EL (cell line): ENCODE data around the gene ATG10.
"Not testable (repeated sequence)": the region's sequence is repeated elsewhere in the genome, so short reads cannot be mapped to it uniquely, and the experiment has no call there.

Experiments used
- DNase-seq: peaks from one replicate; pipeline ENCODE4 v3.0.0-alpha.2; 2016

ATG10 gene

GRCh38 chr5:82058710-82059109 is 86.9 kb downstream of the ATG10 start:
- no peak for DNase-seq

- no peak for DNase-seq
Measured at GRCh38 chr5:82066791-82067190, 95.0 kb downstream of the ATG10 start.

DNA sequence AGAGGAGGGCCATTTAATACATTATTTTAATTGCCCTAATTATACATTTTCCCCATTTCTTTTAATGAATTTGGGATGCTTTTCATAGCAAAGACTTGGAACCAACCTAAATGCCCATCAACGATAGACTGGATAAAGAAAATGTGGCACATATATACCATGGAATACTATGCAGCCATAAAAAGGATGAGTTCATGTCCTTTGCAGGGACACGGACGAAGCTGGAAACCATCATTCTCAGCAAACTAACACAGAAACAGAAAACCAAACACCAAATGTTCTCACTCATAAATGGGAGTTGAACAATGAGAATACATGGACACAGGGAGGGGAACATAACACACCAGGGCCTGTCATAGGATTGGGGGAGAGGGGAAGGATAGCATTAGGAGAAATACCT is 96.2 kb downstream of the ATG10 start:
- DNase-seq, result not testable (repeated sequence)

DNA sequence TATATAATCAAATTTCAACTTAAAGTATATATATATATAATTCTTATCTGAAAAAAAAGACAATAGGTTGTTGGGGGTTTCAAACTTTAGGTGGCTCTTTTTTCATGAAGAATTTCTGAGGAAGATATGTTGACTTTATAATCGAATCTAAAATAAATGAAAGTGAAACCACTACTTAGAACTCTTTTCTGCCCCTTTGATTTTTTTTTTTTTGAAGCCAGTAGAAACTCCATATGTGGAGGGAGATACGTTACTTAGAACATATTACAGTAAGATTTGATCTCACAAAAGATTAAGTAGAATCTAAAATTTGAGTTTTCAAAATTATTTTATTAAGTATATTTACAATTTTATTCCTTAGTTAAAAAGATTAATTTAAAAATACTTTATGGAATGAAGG is 96.9 kb downstream of the ATG10 start:
- no peak for DNase-seq

GRCh38 chr5:82072138-82072537 is 100.3 kb downstream of the ATG10 start:
- no peak for DNase-seq

DNA sequence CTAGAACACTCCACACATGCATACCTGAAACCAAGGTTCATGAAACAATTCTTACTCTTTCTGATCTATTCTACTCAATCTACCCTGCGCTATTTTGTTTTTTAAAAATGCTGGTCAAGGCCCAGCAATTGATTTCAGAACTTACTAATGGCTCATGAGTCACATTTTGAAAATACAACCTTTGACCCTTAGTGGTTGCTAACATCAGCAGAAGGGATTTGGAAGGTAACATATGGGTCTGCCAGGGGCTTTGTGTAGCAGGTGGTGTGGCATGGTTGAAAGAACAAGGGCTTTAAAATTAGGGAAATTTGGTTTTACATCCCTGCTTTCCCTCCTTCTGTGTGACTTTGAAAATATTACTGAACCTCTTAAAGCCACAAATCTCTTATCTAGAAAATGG is 101.4 kb downstream of the ATG10 start:
- peak; percentile 13 for DNase-seq

DNA sequence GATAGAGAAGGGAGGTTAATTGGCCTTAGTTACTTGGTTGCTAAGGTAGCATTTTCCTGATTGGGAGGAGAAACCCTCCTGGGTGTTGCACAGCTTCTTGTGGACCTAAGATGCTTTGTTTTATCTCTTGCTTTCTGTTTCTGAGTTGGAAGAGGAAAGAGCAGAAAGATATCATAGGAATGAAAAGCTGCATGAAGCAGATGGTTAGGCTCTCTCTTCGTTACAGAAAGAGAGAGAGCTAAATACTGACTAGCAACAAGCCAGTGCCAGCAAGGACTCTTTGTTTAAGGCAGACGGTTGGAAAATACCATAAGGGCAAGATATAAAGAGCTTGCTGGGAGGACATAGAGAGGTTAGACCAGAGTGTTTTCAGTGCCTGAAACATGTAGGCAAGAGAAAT is 103.1 kb downstream of the ATG10 start:
- DNase-seq, result no peak

DNA sequence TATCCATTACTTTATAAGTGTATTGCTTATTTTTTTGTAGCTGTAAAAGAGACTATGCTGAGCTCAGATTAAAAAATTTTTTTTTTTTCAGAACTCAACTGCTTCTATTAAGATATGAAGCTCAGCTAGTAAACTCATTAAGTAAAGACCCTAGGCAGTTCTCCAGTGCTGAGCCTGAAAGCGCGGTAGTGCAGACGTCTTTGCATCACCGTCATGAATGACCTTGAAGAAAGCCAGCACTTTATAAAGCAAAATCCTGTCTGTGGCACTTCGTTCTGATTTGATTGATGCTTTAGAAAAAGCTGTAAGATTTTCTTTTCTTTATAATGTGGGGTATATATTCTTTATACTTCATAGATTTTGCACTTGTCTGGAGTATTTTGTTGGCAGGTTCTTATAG is 105.7 kb downstream of the ATG10 start:
- DNase-seq, result no peak

DNA sequence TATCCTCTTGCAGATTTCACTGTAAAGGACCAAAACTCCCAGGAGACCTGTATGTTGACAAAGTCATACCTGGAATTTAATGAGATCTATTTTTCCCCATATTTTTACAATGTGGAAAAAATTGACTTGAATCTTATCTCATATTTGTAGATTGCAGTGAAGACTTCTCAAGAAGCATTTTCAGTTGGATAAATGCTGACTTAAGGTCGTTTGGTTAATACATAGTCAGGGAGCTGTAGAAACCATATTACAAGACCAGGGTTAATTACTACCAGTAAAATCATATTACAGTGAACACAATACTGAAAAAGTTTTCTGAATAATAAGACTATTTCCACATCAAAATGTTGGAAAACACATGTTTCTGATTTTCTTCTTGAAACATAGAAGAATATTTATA is 119.8 kb downstream of the ATG10 start:
- DNase-seq, result no peak

DNA sequence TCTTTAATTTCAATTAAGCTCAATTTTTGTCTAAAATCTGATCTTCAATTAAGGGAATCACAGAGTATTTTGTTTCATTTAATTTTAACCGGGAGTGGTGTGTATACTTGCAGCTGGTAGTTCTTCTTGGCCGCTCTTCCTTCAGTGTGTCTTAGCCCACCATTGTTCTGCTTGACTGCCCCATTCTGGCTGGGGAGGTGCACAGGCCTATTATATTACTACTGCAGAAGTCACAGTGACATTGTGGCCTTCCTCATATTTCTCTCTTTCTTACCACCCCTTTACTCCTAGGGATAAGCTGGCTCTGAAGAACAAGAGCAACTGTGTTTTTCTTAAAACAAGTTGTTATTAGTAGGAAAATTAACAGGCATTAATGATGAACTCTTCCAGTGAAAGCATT is 123.7 kb downstream of the ATG10 start:
- DNase-seq, result no peak

- DNase-seq, result no peak
Measured at GRCh38 chr5:82096249-82096648, 124.4 kb downstream of the ATG10 start.

DNA sequence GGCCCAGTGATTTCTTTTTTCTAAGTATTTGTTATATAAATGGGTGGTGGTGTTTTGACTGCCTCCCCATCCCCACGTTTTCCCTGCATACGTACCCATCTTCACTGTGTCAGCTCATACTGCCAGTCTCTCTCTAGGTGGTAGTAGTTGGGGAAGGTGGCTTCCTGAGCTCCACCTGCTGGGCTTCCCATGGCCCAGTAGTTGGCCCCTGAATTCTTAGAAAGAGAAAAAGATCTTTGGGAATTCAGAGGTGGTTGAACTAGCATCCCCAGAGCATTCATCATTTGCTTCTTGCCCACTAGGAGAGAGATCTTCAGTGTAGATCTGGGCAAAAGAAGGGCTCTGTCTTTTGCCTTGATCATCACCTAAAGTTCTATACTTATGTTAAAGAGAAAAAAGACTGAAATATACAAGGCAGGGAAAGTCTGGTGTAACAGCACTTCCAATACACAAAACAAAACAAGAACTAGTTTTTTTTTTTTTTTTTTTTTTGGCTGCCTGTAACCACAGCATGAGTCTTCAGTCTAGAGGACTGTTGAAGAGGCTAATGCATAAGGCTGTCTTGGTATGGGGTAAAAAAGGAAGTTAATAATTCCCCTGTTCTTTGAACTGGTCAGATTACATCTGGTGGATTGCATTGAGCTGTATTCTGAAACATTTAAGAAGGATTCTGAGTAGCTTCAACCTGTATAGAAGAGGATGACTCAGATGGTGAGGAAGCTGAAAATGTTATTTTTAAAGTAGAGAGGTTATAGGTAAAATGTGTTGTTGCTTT is 128.7 kb downstream of the ATG10 start:
- peak; percentile 1 for DNase-seq

DNA sequence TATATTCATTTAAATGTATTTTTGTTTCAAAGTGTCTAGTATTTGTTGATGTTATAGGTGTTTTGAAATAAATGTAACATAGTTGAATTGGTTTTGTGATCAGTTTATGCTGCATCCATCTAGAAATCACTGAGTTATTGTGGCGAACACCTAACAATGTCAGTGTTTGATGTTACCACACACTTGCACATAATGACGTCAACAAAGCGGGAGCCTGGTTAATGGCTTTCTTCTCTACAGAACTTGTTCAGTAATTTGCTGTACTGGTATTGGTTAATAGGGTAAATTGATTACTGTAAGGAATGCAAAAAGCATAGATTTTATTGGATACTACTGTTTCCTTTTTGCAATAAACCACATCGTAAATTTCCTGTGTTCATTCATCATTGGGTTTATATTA is 133.0 kb downstream of the ATG10 start:
- DNase-seq, result no peak

DNA sequence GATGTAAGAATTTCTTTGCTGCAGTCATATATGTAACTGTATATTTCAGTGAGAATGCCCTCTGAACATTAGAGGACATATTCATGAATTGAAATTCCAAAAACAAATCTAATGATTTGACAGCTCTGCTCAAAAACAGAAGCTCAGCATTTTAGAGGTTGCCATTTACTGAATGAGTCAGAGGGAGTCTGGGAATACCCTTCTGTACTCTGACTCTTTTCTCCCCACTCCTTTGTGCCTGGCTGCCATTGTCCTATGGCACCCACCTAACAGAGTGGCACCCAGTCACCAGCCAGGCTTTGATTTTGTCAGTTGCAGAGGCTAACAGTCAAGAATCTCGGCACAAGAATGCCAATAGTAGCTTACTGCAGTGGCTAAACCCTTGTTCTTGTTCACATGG is 133.6 kb downstream of the ATG10 start:
- no peak for DNase-seq

DNA sequence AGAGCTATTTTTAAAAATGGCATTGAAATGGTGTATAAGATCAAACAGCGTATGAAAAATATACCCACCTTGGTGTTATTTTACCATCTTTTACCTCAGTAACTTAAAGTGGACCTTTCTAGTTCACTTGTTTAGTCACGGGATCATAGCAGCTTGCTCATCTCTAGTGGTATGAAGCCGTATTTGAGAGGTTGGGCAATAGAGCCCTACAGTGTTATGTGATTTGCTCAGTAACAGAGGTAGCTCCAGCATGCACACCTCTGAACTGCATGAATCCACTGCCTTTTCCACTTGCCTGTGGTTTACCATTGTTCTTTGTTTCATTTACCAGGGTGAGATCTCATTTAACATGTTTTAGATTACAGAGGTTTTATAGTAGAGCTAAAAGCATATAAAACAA is 134.4 kb downstream of the ATG10 start:
- no peak for DNase-seq

DNA sequence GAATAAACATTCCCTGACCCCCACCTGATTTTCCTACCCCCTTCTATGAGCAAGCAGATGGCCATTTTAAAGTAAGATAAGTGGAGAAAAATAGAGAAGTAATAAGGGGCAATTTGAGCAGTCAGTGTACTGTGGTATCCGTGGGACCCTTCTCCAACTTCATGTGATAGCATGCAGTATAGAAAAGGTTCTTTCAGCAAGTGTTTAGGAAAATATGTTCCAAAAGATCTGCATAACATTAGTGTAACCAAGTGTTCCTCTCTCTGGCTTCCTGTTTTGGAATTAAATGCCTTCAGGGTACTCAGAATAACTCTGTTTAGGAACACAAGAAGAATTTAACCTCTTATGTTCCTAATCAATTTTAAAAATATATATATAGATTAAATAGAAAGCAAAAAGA is 134.9 kb downstream of the ATG10 start:
- no peak for DNase-seq

DNA sequence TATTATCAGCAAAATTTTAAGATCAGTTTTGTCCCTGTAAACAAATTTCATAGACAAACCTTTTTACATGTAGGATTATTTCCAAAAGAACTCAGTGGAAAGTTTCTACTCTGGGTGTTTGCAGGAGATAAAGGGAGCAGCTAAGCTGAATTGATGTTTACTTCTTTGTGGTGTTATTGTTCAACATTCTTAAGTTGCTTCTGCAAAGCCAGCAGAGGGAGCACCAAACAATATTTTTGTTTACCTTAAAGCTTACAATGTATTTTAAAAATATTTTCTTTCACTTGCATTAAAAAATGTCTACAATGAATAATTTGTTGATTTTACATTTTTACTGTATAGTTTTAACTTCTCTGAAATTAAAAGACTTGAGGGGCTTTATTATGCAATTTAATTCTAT is 135.4 kb downstream of the ATG10 start:
- peak; percentile 13 for DNase-seq

- no peak for DNase-seq
Measured at GRCh38 chr5:82109013-82109412, 137.2 kb downstream of the ATG10 start.

DNA sequence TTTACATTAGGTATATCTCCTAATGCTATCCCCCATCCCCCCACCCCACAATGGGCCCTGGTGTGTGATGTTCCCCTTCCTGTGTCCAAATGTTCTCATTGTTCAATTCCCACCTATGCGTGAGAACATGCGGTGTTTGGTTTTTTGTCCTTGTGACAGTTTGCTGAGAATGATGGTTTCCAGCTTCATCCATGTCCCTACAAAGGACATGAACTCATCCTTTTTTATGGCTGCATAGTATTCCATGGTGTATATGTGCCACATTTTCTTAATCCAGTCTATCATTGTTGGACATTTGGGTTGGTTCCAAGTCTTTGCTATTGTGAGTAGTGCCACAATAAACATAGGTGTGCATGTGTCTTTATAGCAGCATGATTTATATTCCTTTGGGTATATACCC is 138.1 kb downstream of the ATG10 start:
- DNase-seq, result not testable (repeated sequence)

DNA sequence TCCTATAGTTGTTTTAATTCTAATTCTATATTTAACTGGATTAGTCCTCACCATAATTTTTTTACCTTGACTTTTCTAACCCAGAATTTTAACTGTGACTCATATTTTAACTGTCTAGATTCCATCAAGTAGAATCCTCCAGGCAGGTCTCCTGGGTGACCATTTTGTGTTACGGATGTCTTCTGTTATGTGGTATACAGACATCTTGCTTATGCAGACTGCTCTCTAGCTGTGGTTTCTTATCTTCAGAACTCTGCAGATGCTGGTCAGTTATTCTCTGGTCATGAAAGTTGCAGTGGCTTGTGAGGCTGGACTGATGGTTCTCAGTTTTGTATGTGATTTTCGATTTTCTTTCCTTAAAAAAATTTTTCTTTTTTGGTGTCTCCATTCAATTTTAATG is 139.4 kb downstream of the ATG10 start:
- DNase-seq, result no peak

DNA sequence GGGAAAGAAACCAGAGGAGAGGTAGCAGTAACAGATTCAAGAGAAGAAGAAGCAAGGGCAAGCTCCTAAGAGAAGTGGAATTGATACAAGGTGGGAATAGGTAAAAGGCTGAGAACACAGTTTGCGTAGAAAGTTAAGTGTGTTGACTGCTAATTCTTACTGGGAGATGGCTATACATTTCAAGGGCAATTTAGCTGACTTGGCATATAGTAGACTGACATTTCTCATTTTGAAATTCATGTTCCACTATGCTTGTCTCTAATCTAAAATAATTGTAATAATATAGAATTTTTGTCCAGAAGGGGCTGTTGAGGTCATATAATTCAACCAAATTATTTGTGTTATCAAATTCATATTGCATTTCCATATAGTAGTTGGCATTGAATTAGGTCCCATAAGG is 144.0 kb downstream of the ATG10 start:
- no peak for DNase-seq

DNA sequence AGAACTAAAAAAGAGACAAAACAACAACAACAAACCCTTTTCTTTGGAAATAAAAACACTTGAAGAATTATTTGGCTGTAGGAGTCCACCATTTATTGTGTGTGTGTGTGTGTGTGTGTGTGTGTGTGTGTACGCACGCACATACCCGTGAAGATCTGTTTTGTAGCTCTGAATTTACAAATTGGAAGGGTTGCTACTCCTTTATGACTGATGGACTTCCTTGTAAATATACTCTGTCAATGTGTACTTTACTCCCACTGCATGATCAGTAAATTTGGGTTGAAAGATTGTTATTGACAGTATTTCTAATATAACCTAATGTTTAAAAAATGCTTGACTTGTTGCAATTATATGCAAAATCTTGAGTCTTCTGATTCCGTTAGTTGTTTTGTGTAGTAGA is 148.1 kb downstream of the ATG10 start:
- no peak for DNase-seq

DNA sequence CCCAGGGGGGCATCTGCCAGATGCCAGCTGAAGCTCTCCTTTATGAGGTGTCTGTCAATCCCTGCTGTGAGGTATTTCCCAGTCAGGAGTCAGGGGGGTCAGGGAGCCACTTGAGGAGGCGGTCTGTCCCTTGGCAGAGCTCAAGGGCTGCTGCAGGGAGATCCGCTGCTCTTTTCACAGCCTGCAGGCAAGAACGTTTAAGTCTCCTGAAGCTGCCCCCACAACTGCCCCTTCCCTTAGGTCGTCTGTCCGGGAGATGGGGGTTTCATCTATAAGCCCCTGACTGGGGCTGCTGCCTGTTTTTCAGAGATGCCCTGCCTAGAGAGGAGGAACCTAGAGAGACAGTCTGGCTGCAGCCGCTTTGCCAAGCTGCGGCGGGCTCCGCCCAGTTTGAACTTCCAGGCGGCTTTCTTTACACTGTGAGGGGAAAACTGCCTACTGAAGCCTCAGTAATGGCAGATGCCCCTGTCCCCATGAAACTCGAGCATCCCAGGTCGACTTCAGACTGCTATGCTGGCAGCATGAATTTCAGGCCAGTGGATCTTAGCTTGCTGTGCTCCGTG is 158.0 kb downstream of the ATG10 start:
- DNase-seq, result no peak

DNA sequence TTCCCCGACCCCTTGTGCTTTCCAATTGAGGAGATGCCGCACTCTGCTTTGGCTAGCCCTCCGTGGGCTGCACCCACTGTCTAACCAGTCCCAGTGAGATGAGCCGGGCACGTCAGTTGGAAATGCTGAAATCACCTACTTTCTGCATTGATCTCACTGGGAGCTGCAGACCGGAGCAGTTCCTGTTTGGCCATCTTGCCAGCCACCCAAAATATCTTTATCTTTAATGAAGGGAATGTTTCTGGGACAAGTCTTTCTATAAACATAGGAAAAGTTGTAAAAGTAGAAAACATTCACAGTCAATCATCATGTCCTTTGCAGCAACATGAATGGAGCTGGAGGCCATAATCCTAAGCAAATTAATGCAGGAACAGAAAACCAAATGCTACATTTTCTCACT is 158.8 kb downstream of the ATG10 start:
- DNase-seq, result no peak

DNA sequence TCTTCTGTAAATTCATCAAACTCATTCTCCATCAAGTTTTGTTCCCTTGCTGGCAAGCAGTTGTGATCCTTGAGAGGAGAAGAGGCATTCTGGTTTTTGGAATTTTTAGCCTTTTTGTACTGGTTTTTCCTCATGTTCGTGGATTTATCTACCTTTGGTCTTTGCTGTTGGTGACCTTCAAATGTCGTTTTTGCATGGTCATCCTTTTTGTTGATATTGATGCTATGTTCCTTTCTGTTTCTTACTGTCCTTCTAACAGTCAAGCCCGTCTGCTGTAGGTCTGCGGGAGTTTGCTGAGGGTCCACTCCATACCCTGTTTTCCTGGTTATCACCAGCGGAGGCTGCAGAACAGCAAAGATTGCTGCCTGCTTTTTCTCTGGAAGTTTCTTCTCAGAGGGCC is 165.4 kb downstream of the ATG10 start:
- no peak for DNase-seq
